B cell (primary cell): ENCODE data around the gene RNF157.

Experiments used
- EZH2 ChIP-seq: IDR thresholded peaks from 2 replicates; pipeline ENCODE4 v1.6.1; 2012; ENCODE audit warnings: borderline replicate concordance, low read depth, mild to moderate bottlenecking, moderate library complexity, low read length; ENCODE audit not compliant: insufficient read depth, poor library complexity, severe bottlenecking
- TF ChIP-seq, protein P1 (sequence below): fragments of 200-600 bp; IDR thresholded peaks from one replicate; pipeline ENCODE4 v1.8.0; 2022; ENCODE audit warnings: antibody characterized with exemption, mild to moderate bottlenecking

DNA sequence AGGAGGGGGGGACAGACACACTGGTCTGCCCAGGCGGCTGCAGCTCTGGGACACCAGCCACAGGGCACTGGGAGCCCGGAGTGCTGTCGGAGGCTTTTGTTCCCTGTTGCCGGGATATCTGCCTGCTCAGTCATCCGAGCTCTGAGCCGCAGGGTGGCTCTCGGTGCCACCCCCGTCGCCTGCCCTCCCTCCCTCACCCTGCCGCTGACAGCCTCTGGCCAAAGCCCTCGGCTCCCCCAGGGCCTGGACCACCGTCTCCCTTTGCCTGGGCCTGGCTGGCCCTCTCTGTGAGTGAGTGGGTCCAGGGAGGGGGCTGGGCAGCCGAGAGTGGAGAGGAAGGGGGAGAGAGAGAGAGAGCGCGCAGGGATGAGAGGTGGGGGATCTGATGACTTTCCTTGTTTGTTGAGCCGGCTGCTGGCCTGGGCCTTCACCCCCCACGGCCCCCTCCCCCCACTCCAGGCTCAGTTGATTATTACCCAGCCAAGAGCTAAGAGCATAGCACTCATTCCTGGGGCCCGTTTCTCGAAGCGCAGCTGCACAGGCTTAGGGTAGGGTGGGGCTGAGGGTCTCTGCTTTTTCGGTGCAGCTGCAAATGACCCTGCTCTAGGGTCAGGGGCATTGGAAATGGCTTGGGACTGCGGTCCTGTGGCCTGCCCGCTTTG lies 101.9 kb downstream of the RNF157 start:
- TF ChIP-seq, protein P1, sequence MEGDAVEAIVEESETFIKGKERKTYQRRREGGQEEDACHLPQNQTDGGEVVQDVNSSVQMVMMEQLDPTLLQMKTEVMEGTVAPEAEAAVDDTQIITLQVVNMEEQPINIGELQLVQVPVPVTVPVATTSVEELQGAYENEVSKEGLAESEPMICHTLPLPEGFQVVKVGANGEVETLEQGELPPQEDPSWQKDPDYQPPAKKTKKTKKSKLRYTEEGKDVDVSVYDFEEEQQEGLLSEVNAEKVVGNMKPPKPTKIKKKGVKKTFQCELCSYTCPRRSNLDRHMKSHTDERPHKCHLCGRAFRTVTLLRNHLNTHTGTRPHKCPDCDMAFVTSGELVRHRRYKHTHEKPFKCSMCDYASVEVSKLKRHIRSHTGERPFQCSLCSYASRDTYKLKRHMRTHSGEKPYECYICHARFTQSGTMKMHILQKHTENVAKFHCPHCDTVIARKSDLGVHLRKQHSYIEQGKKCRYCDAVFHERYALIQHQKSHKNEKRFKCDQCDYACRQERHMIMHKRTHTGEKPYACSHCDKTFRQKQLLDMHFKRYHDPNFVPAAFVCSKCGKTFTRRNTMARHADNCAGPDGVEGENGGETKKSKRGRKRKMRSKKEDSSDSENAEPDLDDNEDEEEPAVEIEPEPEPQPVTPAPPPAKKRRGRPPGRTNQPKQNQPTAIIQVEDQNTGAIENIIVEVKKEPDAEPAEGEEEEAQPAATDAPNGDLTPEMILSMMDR = no peak
- TF ChIP-seq EZH2 = no peak
